T-cell (primary cell): ENCODE results near the gene MRPS6. TPM values are rescaled to one million over a fixed set of nuclear protein-coding genes. Genes with fewer than 3 reads are reported as not detected.

ENCODE experiments used
- ATAC-seq, 4 experiments: fragments of 200-7000 bp in 3 of 4; fragments of 150-1000 bp in 1 of 4; cut with Tn5 transposase; replicated peaks in 1 of 4; 1 replicate in 3 of 4; 2 replicates in 1 of 4; pipeline ENCODE4 v1.10.0; 2021; ENCODE audit warnings: moderate library complexity in 3 of 4, mild to moderate bottlenecking in 2 of 4, moderate number of reproducible peaks in 1 of 4
- CTCF ChIA-PET, 2 donors: fragments of 300-600 bp; sonication (Branson Sonifier 250); formaldehyde crosslinking; loops; one replicate each; lab custom pipeline; 2022; ENCODE audit warnings: antibody characterized with exemption in 2 of 2; lab: Charles Lee
- POLR2A ChIA-PET, 2 donors: fragments of 300-600 bp; sonication (Branson Sonifier 250); formaldehyde crosslinking; loops; one replicate each; lab custom pipeline; 2022; ENCODE audit warnings: antibody characterized with exemption in 2 of 2; lab: Charles Lee
- DNase-seq, 35 experiments: peaks; one replicate each; pipeline versions ENCODE4 v3.0.0 to v3.0.0-alpha.2; 2013 to 2023
- H3K27ac ChIP-seq: one replicate; pipeline ENCODE4 v1.5.1; 2013; ENCODE audit warnings: low read length
- H3K27me3 ChIP-seq, 2 experiments: replicated peaks in 1 of 2; 1 replicate in 1 of 2; 2 replicates in 1 of 2; pipeline versions ENCODE4 v1.6.1 to v1.7.0; 2013; ENCODE audit warnings: low read length in 1 of 2, mixed read lengths in 1 of 2; ENCODE audit not compliant: control insufficient read depth in 2 of 2, insufficient read depth in 2 of 2; ENCODE audit errors: extremely low read depth in 1 of 2
- H3K36me3 ChIP-seq, 2 donors: 1 replicate in 1 of 2; 2 replicates in 1 of 2; pipeline versions ENCODE4 v1.6.1 to v1.7.0; 2013; ENCODE audit warnings: low read length in 1 of 2; ENCODE audit not compliant: control insufficient read depth in 2 of 2, insufficient read depth in 1 of 2; ENCODE audit errors: extremely low read depth in 1 of 2
- H3K4me1 ChIP-seq, 2 experiments: 1 replicate in 1 of 2; 2 replicates in 1 of 2; pipeline versions ENCODE4 v1.6.1 to v1.7.0; 2013; ENCODE audit warnings: low read length in 2 of 2, mixed read lengths in 1 of 2; ENCODE audit not compliant: insufficient read depth in 2 of 2, control insufficient read depth in 1 of 2; ENCODE audit errors: extremely low read depth in 1 of 2
- H3K4me3 ChIP-seq, 2 donors: 1 replicate in 1 of 2; 2 replicates in 1 of 2; pipeline versions ENCODE4 v1.5.1 to v1.7.0; 2013; ENCODE audit warnings: mild to moderate bottlenecking in 2 of 2, low read length in 1 of 2, moderate library complexity in 1 of 2; ENCODE audit not compliant: control insufficient read depth in 1 of 2; ENCODE audit errors: extremely low read depth in 1 of 2
- H3K9me3 ChIP-seq: 2 replicates; pipeline ENCODE4 v1.7.0; 2013
- H3K27ac Mint-ChIP-seq, 2 donors: one replicate each; pipeline ENCODE4 v1.8.0; 2020 to 2021; ENCODE audit warnings: mild to moderate bottlenecking in 2 of 2, mixed read lengths in 2 of 2
- H3K27me3 Mint-ChIP-seq, 2 donors: one replicate each; pipeline ENCODE4 v1.8.0; 2021 to 2022; ENCODE audit warnings: mixed read lengths in 2 of 2
- H3K36me3 Mint-ChIP-seq: one replicate; pipeline ENCODE4 v1.8.0; 2021; ENCODE audit warnings: mixed read lengths
- H3K4me1 Mint-ChIP-seq, 3 donors: one replicate each; pipeline ENCODE4 v1.8.0; 2020 to 2022; ENCODE audit warnings: mixed read lengths in 3 of 3, mild to moderate bottlenecking in 1 of 3
- H3K4me3 Mint-ChIP-seq, 3 donors: one replicate each; pipeline ENCODE4 v1.8.0; 2020 to 2022; ENCODE audit warnings: mild to moderate bottlenecking in 3 of 3, mixed read lengths in 3 of 3, moderate library complexity in 3 of 3
- H3K9me3 Mint-ChIP-seq, 3 donors: one replicate each; pipeline ENCODE4 v1.8.0; 2020 to 2022; ENCODE audit warnings: mixed read lengths in 3 of 3
- WGBS: methylation state at CpG from one replicate; pipeline ENCODE4 v1.1.5; 2013; ENCODE audit warnings: missing lambda C conversion rate; ENCODE audit not compliant: insufficient coverage; 5-methylcytosine and 5-hydroxymethylcytosine counted together
- total RNA-seq, 35 experiments: library from RNA in 6 of 35; stranded (reverse) in 6 of 35; fragments of 120-200 nt in 1 of 35; gene quantifications; one replicate each; pipeline versions ENCODE4 v1.2.1 to v1.2.4 and lab custom pipeline; 2013 to 2026

Gene MRPS6
- total RNA-seq, 5 donors from 2014 or later (not counting 1 experiment from before 2014, with no cell fraction given): 29.0 to 98.1 (median 75.0) TPM

DNA sequence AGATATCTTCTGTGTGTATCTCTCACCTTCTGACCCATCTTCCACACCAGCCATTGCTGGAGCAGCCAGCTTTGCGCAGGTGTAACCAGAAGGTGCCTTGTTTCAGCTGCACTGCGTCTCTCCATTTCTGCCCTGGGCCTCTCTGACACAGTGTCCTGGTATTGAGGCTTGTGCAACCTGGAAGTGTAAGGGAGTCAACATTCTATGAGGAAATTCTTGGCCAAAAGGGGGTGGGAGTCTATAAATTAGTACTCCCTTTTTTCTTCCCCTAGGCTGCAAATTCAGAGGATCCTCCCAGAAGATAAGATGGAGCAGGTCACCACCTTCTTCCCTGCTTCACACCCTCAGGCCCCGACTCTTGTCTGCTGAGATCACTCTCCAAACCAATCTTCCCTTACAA is 109.1 kb downstream of the MRPS6 start:
- Mint-ChIP-seq H3K4me3 (no peak overlapping the region), H3K36me3 (peaks cover 6% of the 10 kb centered on the region), H3K27me3 (no peaks in the 10 kb centered on the region), H3K9me3 (peaks cover 0 to 4% (median under 1%) of the 10 kb centered on the region in 3 donors), H3K27ac (no peak overlapping the region), H3K4me1 (no peaks in the 10 kb centered on the region)
- Histone ChIP-seq H3K9me3 (no peaks in the 10 kb centered on the region), H3K4me3 (no peak overlapping the region), H3K27ac (no peak overlapping the region), H3K4me1 (no peaks in the 10 kb centered on the region), H3K27me3 (no peaks in the 10 kb centered on the region), H3K36me3 (no peaks in the 10 kb centered on the region)
- CTCF ChIA-PET: no interaction called here
- DNase-seq (no peak), ATAC-seq (no peak)
- POLR2A ChIA-PET: no interaction called here
- 93% methylated on average over 2 of the region's 3 CpGs for WGBS

DNA sequence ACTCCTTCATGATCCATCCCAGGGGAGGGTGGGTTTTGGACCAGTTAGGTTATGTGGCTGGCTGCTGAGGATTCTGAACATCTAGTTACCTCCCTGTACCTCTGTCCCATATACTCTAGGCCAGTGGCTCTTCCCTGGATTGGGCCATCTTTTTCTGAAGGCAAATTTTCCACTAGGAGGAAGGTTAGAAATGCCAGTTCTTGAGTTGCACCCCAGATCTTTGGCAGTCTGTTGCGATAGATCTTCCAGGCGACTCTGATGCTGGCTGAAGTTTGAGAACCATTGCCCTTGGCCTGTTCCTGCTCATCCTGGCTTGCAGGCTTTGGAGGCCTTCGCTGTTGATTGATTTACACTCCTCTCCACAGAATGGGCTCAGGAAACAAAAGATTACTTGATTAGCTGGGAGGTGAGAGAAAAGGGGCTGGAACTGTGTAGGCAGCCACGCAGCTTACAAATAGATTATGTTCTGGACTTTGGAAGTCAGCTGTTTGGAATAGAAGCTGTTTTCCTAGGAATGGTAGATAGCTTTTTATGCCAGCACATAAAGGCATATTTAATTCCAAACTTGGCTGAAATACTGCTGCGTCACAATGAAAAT is 110.1 kb downstream of the MRPS6 start:
- no peaks in the 10 kb centered on the region for H3K9me3 ChIP-seq
- no peak for ATAC-seq
- Mint-ChIP-seq H3K4me1 (no peaks in the 10 kb centered on the region), H3K27ac (no peak overlapping the region), H3K27me3 (no peaks in the 10 kb centered on the region), H3K4me3 (no peak overlapping the region), H3K36me3 (peaks cover 6% of the 10 kb centered on the region), H3K9me3 (peaks cover 0 to 4% (median 0%) of the 10 kb centered on the region in 3 donors)
- ChIA-PET CTCF (no interaction called here), POLR2A (no interaction called here)
- no peaks in the 10 kb centered on the region for H3K4me1 ChIP-seq
- no peak overlapping the region for H3K27ac ChIP-seq
- WGBS: 83% methylated on average over 1 of the region's 5 CpGs
- no peaks in the 10 kb centered on the region for H3K27me3 ChIP-seq
- no peak for DNase-seq
- H3K36me3 ChIP-seq: no peaks in the 10 kb centered on the region
- no peak overlapping the region for H3K4me3 ChIP-seq

DNA sequence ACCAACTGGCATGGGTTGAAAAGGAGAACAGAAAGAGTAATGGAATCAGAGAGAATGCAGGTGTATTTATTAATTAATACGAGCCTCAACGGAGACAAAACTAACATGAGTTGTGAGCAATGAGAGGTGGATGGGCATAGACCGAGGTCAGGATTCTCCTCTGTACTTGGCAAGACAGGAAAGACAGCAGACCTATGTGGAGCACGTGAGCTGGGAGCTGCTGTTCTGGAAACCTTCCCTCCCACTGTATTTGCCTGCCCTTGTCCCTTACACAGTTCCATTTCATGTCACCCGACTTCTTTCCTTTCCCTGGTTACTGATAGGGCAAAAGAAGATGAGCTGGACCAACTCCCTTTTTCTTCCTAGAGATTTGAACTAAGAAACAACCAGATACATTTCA is 110.9 kb downstream of the MRPS6 start:
- no peaks in the 10 kb centered on the region for H3K9me3 ChIP-seq
- H3K4me3 ChIP-seq: no peak overlapping the region
- ChIA-PET CTCF (no interaction called here), POLR2A (no interaction called here)
- no peaks in the 10 kb centered on the region for H3K27me3 ChIP-seq
- Mint-ChIP-seq H3K27ac (no peak overlapping the region), H3K9me3 (peaks cover 0 to 5% (median under 1%) of the 10 kb centered on the region in 3 donors), H3K4me3 (no peak overlapping the region), H3K36me3 (peaks cover 8% of the 10 kb centered on the region), H3K27me3 (no peaks in the 10 kb centered on the region), H3K4me1 (peaks cover 0 to under 1% (median 0%) of the 10 kb centered on the region in 3 donors)
- H3K36me3 ChIP-seq: no peaks in the 10 kb centered on the region
- H3K4me1 ChIP-seq: no peaks in the 10 kb centered on the region
- ATAC-seq (no peak), DNase-seq (no peak)
- H3K27ac ChIP-seq: no peak overlapping the region
- WGBS: no CpG with 5 or more reads among the region's 5 CpGs

DNA sequence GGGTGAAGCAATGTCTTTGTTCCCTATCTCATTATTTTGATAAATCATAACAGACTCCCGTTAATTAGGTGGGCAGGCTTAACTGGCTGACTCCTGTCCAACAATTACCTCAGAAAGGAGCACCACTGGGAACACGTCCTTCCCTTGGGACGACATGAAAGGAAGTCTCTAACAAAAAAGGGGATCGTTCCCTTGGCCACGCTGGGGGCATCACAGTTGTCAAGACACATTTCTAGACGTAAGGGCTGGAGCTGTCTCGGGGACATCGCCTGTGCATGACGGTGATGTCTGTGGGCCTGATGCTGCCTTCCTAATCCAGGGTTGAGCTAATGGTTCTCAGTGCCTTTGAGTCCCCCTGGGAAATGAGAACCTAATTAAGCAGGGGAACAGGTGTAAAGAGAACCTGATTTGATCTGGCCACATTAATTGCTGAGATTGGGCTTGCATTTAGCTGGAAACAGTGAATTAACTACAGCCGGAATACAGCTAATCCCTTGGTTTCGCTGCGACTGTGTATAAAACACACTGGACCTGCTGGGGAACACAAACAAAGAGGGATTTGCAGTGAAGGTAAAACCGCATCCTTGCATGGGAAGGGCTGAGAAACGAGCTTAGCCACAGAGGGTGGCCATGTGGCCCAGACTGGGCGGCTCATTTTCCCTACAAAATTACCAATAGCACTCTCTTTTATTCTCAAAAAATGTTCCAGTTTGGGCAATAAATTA is 111.8 kb downstream of the MRPS6 start:
- CTCF ChIA-PET: no interaction called here
- no peak overlapping the region for H3K27ac ChIP-seq
- no peaks in the 10 kb centered on the region for H3K9me3 ChIP-seq
- no peak overlapping the region for H3K27ac Mint-ChIP-seq
- POLR2A ChIA-PET: no interaction called here
- peaks cover 3 to 8% (median 4%) of the 10 kb centered on the region in 3 donors for H3K4me1 Mint-ChIP-seq
- H3K9me3 Mint-ChIP-seq: peaks cover 0 to 10% (median 6%) of the 10 kb centered on the region in 3 donors
- H3K36me3 ChIP-seq: no peaks in the 10 kb centered on the region
- H3K4me3 ChIP-seq: no peak overlapping the region
- H3K36me3 Mint-ChIP-seq: peaks cover 8% of the 10 kb centered on the region
- no peak for ATAC-seq
- no peak for DNase-seq
- H3K4me3 Mint-ChIP-seq: no peak overlapping the region
- no peaks in the 10 kb centered on the region for H3K4me1 ChIP-seq
- no peaks in the 10 kb centered on the region for H3K27me3 Mint-ChIP-seq
- WGBS: over 99% methylated on average over 11 of the region's 15 CpGs
- H3K27me3 ChIP-seq: no peaks in the 10 kb centered on the region

DNA sequence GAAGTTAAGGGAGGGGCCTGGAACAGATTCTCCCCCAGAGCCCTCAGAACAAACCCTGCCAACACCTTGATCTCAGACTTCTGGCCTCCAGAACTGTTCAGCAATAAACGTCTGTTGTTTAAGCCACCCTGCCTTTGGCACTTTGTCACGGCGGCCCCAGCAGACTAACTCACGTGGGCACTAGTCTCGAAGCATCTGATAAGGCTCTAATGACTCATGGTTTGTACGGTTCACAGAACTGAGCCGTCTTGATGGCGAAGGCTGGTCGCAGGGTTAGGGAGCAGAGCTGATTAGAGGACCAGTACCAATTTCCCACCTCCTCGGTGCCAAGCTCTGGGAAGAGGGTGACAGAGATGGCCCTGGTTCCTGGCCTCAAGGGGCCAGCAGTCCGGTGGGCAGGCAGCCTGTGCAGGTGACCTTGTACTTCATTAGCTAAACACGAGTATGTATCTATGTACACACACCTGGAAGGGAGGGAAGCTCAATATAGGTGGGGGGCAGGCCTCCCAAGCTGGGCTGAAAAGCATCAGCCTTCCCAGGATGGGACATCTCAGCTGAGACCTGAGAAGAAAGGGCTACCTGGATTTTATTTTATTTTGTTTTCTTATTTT is 112.8 kb downstream of the MRPS6 start:
- whole genome bisulfite sequencing: 94% methylated on average over 5 of the region's 12 CpGs
- DNase-seq: no peak
- ATAC-seq: no peak
- Histone ChIP-seq H3K36me3 (no peaks in the 10 kb centered on the region), H3K9me3 (no peaks in the 10 kb centered on the region), H3K4me1 (no peaks in the 10 kb centered on the region), H3K4me3 (no peak overlapping the region), H3K27ac (no peak overlapping the region), H3K27me3 (no peaks in the 10 kb centered on the region)
- H3K4me3 Mint-ChIP-seq: no peak overlapping the region
- no peaks in the 10 kb centered on the region for H3K27me3 Mint-ChIP-seq
- ChIA-PET POLR2A (no interaction called here), CTCF (no interaction called here)
- H3K4me1 Mint-ChIP-seq: peaks cover 7 to 12% (median 8%) of the 10 kb centered on the region in 3 donors
- H3K27ac Mint-ChIP-seq: no peak overlapping the region
- peaks cover 8% of the 10 kb centered on the region for H3K36me3 Mint-ChIP-seq
- H3K9me3 Mint-ChIP-seq: peaks cover 0 to 10% (median 6%) of the 10 kb centered on the region in 3 donors

DNA sequence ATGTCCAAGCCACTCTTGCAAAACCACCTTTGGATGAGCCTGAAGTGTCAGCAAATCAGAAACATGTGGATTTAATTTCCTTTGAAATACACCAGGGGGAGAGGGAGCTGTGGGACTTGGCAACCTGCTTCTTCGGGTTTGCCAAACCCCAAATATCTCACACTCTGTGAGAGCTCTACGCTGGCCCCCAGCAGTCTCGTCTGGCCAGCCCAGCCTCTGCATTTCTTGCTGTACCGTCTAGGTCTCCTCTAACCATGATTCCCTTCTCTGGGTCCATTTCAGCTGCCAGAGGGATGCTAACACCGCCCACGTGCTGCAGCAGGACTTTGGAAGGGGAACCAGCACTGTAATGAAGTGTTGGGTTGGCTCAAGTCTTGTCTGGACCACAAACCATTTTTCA is 114.6 kb downstream of the MRPS6 start:
- no peak for ATAC-seq
- H3K27ac Mint-ChIP-seq: no peak overlapping the region
- no peaks in the 10 kb centered on the region for H3K27me3 Mint-ChIP-seq
- Histone ChIP-seq H3K27me3 (no peaks in the 10 kb centered on the region), H3K36me3 (no peaks in the 10 kb centered on the region), H3K9me3 (no peaks in the 10 kb centered on the region), H3K27ac (no peak overlapping the region), H3K4me3 (no peak overlapping the region), H3K4me1 (peaks cover 5 to 7% of the 10 kb centered on the region in 2 experiments)
- H3K9me3 Mint-ChIP-seq: peaks cover 0 to 6% (median 5%) of the 10 kb centered on the region in 3 donors
- ChIA-PET POLR2A (no interaction called here), CTCF (no interaction called here)
- DNase-seq: no peak
- H3K4me3 Mint-ChIP-seq: no peak overlapping the region
- peaks cover 12 to 19% (median 17%) of the 10 kb centered on the region in 3 donors for H3K4me1 Mint-ChIP-seq
- no CpG with 5 or more reads among the region's 6 CpGs for WGBS
- peaks cover 3% of the 10 kb centered on the region for H3K36me3 Mint-ChIP-seq
